GM06990 (cell line): ENCODE data around the gene RYR2.

Experiments used
- DNase-seq: peaks from one replicate; pipeline ENCODE4 v3.0.0-alpha.2; 2011; ENCODE audit not compliant: insufficient read length; ENCODE audit errors: extremely low read depth
- H3K27me3 ChIP-seq: replicated peaks from 2 replicates; pipeline ENCODE4 v1.6.0; 2011; ENCODE audit warnings: low read length; ENCODE audit not compliant: control insufficient read depth, insufficient read depth
- H3K36me3 ChIP-seq: 2 replicates; pipeline ENCODE4 v1.5.1; 2011; ENCODE audit warnings: low read length; ENCODE audit not compliant: control insufficient read depth, insufficient read depth
- H3K4me3 ChIP-seq: replicated peaks from 2 replicates; pipeline ENCODE4 v1.5.1; 2011; ENCODE audit warnings: low read depth, mild to moderate bottlenecking, control low read depth, low read length
- CTCF ChIP-seq: IDR thresholded peaks from 2 replicates; pipeline ENCODE4 v1.5.1; 2011; ENCODE audit warnings: low read length, control low read depth, mild to moderate bottlenecking, inconsistent platforms; ENCODE audit not compliant: insufficient read depth, poor library complexity, severe bottlenecking

The RYR2 gene

GRCh38 chr1:237737448-237737847, 695.5 kb downstream of the RYR2 start:
- no peak for DNase-seq
- no peaks in the 10 kb centered on the region for H3K27me3 ChIP-seq
- TF ChIP-seq CTCF: no peak
- no peaks in the 10 kb centered on the region for H3K36me3 ChIP-seq
- no peak overlapping the region for H3K4me3 ChIP-seq

- TF ChIP-seq CTCF: no peak
- H3K4me3 ChIP-seq: no peak overlapping the region
- no peak for DNase-seq
- no peaks in the 10 kb centered on the region for H3K36me3 ChIP-seq
- H3K27me3 ChIP-seq: no peaks in the 10 kb centered on the region
These were observed 696.1 kb downstream of the RYR2 start for GRCh38 chr1:237737938-237738610.

- TF ChIP-seq CTCF: no peak
- Histone ChIP-seq H3K4me3 (no peak overlapping the region), H3K36me3 (no peaks in the 10 kb centered on the region), H3K27me3 (no peaks in the 10 kb centered on the region)
- no peak for DNase-seq
These were observed 698.9 kb downstream of the RYR2 start for GRCh38 chr1:237740846-237741245.

GRCh38 chr1:237745545-237745944, 703.6 kb downstream of the RYR2 start:
- no peaks in the 10 kb centered on the region for H3K36me3 ChIP-seq
- no peak for DNase-seq
- no peaks in the 10 kb centered on the region for H3K27me3 ChIP-seq
- no peak for TF ChIP-seq CTCF
- no peak overlapping the region for H3K4me3 ChIP-seq

GRCh38 chr1:237748171-237748960, 706.4 kb downstream of the RYR2 start:
- Histone ChIP-seq H3K27me3 (no peaks in the 10 kb centered on the region), H3K36me3 (no peaks in the 10 kb centered on the region), H3K4me3 (no peak overlapping the region)
- no peak for DNase-seq
- no peak for TF ChIP-seq CTCF

- DNase-seq: no peak
These were observed 707.1 kb downstream of the RYR2 start for GRCh38 chr1:237749122-237749521.

More at GRCh38 chr1:237749122-237749521, 707.1 kb downstream of the RYR2 start:
- TF ChIP-seq CTCF: no peak
- H3K36me3 ChIP-seq: no peaks in the 10 kb centered on the region
- no peaks in the 10 kb centered on the region for H3K27me3 ChIP-seq
- H3K4me3 ChIP-seq: no peak overlapping the region
